SK-N-MC (cell line): ENCODE data around the gene SLC10A7.

ENCODE experiments used
- DNase-seq: peaks from one replicate; pipeline ENCODE4 v3.0.0-alpha.2; 2011; ENCODE audit warnings: low read depth, low spot score
- H3K27ac ChIP-seq: fragments of 200-600 bp; sonication (generic); 2 replicates; pipeline ENCODE4 v1.5.1; 2016; ENCODE audit warnings: mixed run types
- H3K36me3 ChIP-seq: fragments of 200-600 bp; sonication (generic); 2 replicates; pipeline ENCODE4 v1.6.1; 2017; ENCODE audit warnings: antibody characterized with exemption, low read length, mixed read lengths; ENCODE audit not compliant: insufficient read depth
- H3K4me3 ChIP-seq: fragments of 200-600 bp; sonication (generic); 2 replicates; pipeline ENCODE4 v1.5.1; 2016
- H3K9ac ChIP-seq: fragments of 200-600 bp; sonication (generic); 2 replicates; pipeline ENCODE4 v1.8.0; 2017; ENCODE audit warnings: mixed run types, mixed read lengths; ENCODE audit not compliant: insufficient read length
- H3K9me3 ChIP-seq: fragments of 200-600 bp; sonication (generic); 2 replicates; pipeline ENCODE4 v1.6.1; 2017; ENCODE audit warnings: low read depth, mild to moderate bottlenecking, antibody characterized with exemption, low read length, moderate library complexity, mixed read lengths
- EZH2 ChIP-seq: fragments of 200-600 bp; sonication (generic); IDR thresholded peaks from one replicate; pipeline ENCODE4 v1.6.1; 2017; ENCODE audit warnings: antibody characterized with exemption
- FOXP2 ChIP-seq: optimal IDR thresholded peaks from 2 replicates; pipeline ENCODE3; 2011; ENCODE audit warnings: mild to moderate bottlenecking, moderate library complexity; ENCODE audit not compliant: insufficient read depth; ENCODE audit errors: extremely low read length, control extremely low read depth
- POLR2AphosphoS5 ChIP-seq: IDR thresholded peaks from 2 replicates; pipeline ENCODE4 v1.6.1; 2012; ENCODE audit warnings: mild to moderate bottlenecking, low read depth, low read length, borderline replicate concordance

Gene SLC10A7

DNA sequence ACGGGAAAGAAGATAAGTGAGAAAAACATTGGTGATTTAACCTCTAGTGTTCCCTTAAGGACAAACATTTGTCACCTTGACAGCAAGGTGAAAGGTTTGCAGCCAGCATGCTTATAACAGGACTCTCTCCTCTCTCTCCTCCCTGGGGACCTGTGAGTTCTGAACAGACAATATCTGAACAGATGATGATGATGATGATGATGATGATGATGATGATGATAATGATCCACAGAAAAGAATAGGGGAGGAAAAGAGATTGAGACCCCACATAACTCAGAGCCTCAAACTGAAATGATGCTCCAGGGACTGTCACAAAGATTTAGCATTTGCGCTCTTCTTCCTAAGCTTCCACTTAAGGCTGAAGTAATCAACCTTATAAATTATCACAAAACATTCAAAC lies 103.9 kb downstream of the SLC10A7 start:
- Histone ChIP-seq H3K9me3 (no peaks in the 10 kb centered on the region), H3K9ac (no peak overlapping the region), H3K27ac (no peak overlapping the region), H3K4me3 (no peak overlapping the region), H3K36me3 (no peaks in the 10 kb centered on the region)
- no peak for DNase-seq
- TF ChIP-seq FOXP2 (no peak), EZH2 (no peak)

DNA sequence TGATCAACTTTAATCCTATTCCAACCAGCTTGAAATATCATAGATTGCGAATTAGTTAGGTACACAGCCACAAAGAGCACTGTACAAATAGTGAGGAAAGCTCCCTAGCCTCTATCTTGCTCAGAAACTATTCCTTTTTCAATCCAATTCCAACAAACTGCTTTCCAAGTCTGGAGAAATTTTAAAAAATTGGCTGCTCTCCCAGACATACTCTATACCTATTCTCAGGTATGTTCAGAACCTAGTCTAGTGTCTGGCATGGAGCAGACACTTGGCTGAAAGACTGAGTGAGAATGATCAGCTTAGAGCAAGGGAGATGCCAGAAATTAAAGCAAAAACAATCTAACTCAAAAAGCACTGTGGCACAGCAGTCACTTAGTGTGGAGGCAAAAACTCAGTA lies 105.9 kb downstream of the SLC10A7 start:
- DNase-seq, result no peak
- no peaks in the 10 kb centered on the region for H3K9me3 ChIP-seq
- no peak overlapping the region for H3K27ac ChIP-seq
- no peak overlapping the region for H3K9ac ChIP-seq
- TF ChIP-seq EZH2 (no peak), POLR2AphosphoS5 (no peak), FOXP2 (no peak)
- H3K36me3 ChIP-seq, result no peaks in the 10 kb centered on the region
- no peak overlapping the region for H3K4me3 ChIP-seq

DNA sequence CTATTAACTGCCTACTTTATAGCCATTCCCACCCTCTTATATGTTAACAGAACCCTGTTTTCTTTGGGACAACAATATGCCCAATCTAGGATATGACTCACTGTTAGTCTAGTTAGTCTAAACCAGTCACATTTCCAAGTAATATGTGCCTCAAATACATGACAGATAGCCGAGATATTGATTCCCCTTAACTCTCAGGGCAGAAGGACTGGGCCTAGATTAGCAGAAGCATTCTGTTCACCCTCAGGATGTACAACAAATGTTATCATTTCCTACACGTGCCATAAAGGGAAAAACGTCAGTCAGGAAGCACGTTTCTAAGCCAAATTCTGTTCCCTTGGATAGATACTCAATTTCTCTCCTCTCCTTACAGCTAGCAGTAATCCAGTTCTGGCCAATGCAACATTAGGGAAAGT lies 114.1 kb downstream of the SLC10A7 start:
- TF ChIP-seq POLR2AphosphoS5 (no peak), FOXP2 (no peak), EZH2 (no peak)
- H3K9me3 ChIP-seq, result no peaks in the 10 kb centered on the region
- H3K9ac ChIP-seq, result no peak overlapping the region
- no peak overlapping the region for H3K4me3 ChIP-seq
- no peaks in the 10 kb centered on the region for H3K36me3 ChIP-seq
- DNase-seq, result no peak
- no peak overlapping the region for H3K27ac ChIP-seq

DNA sequence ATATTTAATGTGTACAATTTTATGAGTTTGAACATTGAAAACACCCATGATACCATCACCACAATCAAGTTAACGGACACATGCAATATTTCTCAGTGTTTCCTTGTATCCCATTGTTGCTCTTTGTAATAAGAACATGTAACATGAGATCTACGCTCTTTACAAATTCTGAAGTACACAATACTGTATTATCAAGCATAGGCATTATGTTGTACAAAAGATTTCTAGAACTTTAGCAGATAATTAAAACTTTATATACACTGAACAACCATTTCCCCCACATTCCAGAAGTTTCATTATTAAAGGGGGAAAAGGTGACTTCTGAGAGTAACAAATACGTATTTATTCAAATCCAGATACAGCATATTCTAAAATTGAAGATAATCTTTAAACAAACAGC lies 114.5 kb downstream of the SLC10A7 start:
- H3K9me3 ChIP-seq, result no peaks in the 10 kb centered on the region
- H3K27ac ChIP-seq, result no peak overlapping the region
- TF ChIP-seq EZH2, result no peak
- no peak overlapping the region for H3K4me3 ChIP-seq
- no peak overlapping the region for H3K9ac ChIP-seq
- no peaks in the 10 kb centered on the region for H3K36me3 ChIP-seq
- DNase-seq, result no peak

DNA sequence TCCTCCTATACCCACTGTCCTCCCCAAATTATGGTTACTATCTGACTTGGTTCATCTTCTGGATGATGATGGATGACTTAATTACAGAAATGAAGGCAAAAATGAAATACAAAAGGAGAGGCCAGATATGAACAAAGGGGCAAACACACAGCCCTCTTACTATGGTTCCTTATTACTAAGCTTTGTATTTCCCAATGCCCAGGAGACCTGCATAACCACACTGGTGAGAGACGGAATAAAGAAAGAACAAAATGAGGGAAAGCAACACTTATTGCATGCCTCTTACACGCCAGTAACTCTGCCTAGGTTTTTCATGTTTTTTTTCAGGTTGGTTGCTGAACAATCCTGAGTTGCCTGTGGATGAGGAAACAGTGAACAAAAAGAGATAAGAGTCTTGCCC lies 120.5 kb downstream of the SLC10A7 start:
- TF ChIP-seq POLR2AphosphoS5 (no peak), FOXP2 (no peak), EZH2 (no peak)
- Histone ChIP-seq H3K4me3 (no peak overlapping the region), H3K36me3 (no peaks in the 10 kb centered on the region), H3K9me3 (no peaks in the 10 kb centered on the region), H3K9ac (no peak overlapping the region), H3K27ac (no peak overlapping the region)
- no peak for DNase-seq

DNA sequence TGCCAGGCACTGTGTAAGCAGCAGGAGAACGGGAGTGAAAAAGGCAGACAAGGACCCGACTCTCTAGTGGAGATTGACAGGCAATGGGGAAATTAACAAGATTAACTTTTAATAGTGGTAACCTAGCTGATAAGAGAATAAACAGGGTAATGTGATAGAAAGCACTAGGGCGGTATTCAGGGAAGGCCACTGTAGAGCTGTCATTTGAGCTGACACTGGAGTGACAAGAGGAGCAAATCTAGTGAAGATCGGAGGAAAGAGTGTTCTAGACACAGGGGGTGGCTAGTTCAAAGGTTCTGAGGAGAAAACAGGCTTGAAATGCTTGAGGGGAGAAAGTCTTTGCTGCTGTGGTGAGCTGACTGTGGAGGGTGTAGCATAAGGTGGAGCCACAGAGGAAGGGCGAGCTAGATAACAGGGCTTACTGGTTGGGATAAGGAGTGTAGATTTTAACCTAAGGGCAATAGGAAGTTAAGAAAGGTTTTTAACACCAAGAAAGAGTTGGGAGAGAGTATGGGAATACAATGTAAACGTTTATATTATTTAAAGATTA lies 122.8 kb downstream of the SLC10A7 start:
- no peak for DNase-seq
- Histone ChIP-seq H3K4me3 (no peak overlapping the region), H3K36me3 (no peaks in the 10 kb centered on the region), H3K27ac (peak overlapping the region; percentile 61; the same call in 1 of the 2 replicates), H3K9ac (no peak overlapping the region), H3K9me3 (no peaks in the 10 kb centered on the region)
- TF ChIP-seq POLR2AphosphoS5 (no peak), EZH2 (no peak), FOXP2 (no peak)

DNA sequence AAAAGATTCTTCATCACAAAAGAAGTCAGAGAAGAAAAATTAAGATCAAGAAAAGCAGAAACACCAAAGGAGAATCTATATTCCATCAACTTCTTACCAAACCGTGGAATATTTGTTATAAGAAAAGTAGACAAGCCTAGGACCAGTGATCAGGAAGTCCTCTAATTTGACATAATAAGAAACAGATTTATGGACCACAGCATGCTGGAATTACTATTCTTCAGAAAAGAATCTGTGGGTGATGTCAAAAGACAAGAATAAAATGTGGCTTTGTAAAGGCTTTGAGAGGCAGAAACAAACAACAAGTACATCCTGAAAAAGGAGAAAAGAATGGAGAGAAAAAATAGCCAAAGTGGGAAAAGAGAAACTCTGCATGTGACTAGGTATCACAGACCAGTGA lies 123.3 kb downstream of the SLC10A7 start:
- H3K9ac ChIP-seq, result no peak overlapping the region
- H3K27ac ChIP-seq, result peak overlapping the region; percentile 61; the same call in 1 of the 2 replicates
- peak overlapping the region; percentile 9; the same call in 1 of the 2 replicates for H3K4me3 ChIP-seq
- no peaks in the 10 kb centered on the region for H3K9me3 ChIP-seq
- TF ChIP-seq EZH2, result no peak
- no peak for TF ChIP-seq FOXP2
- DNase-seq, result no peak
- H3K36me3 ChIP-seq, result no peaks in the 10 kb centered on the region

DNA sequence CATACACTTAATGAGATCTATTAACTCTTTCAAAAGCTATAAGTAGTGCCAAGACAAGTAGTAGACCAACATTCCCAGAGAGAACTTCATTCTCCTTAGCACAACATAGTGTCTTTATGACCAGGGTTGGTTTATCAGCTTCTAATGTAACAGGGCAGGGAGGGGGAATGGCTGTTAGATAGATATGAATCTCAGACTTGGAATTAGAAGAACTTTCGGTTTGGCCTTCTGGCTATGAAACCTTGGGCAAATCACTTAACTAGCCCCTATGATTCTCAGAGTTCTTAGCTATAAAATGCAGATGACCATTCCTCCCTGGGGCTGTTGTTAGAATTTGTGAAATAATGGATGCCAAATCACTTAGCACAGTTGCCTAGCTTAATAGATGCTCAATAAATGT lies 132.2 kb downstream of the SLC10A7 start:
- no peak overlapping the region for H3K4me3 ChIP-seq
- no peaks in the 10 kb centered on the region for H3K36me3 ChIP-seq
- H3K9me3 ChIP-seq, result no peaks in the 10 kb centered on the region
- H3K9ac ChIP-seq, result no peak overlapping the region
- no peak for DNase-seq
- TF ChIP-seq EZH2 (no peak), FOXP2 (no peak), POLR2AphosphoS5 (no peak)
- no peak overlapping the region for H3K27ac ChIP-seq

DNA sequence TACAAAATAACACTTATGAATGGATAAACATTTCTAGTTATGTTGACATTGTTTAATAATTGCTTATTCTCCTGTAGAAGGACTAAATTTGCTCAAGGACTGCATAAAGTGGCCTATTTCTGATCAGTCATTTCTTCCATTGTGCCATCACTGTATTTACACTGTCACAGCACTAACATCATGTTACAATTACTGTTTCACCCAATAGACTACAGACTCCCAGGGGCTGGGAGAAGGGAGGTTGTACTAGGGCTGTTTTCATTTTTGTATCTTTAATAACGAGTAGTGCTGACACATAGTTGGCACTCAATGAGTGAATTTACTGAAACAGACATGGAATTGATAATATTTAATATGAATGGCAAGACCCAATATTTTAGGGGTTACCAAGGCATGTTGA lies 139.5 kb downstream of the SLC10A7 start:
- Histone ChIP-seq H3K27ac (no peak overlapping the region), H3K9ac (no peak overlapping the region), H3K9me3 (no peaks in the 10 kb centered on the region), H3K4me3 (no peak overlapping the region), H3K36me3 (no peaks in the 10 kb centered on the region)
- no peak for TF ChIP-seq EZH2
- no peak for TF ChIP-seq FOXP2
- no peak for DNase-seq
